SU-DHL-6 (cell line): ENCODE measurements around the gene GAMT.

Source experiments
- H2AFZ ChIP-seq: fragments of 200-600 bp; sonication (generic); 2 replicates; pipeline ENCODE4 v1.6.1; 2014; ENCODE audit warnings: low read depth, mild to moderate bottlenecking, moderate library complexity, mixed read lengths, antibody characterized with exemption, low read length; ENCODE audit not compliant: severe bottlenecking
- H3F3A ChIP-seq: fragments of 200-600 bp; shearing (Covaris generic); 2 replicates; pipeline ENCODE4 v1.6.0; 2016; ENCODE audit warnings: antibody characterized with exemption, mild to moderate bottlenecking; ENCODE audit not compliant: insufficient read depth
- H3K27ac ChIP-seq: fragments of 200-600 bp; sonication (generic); 2 replicates; pipeline ENCODE4 v1.5.1; 2016; ENCODE audit warnings: low read depth, mild to moderate bottlenecking, low read length, moderate library complexity, mixed read lengths
- H3K27me3 ChIP-seq: fragments of 200-600 bp; sonication (generic), shearing (Covaris generic); 2 replicates; pipeline ENCODE4 v1.6.0; 2014; ENCODE audit warnings: mild to moderate bottlenecking, low read length
- H3K36me3 ChIP-seq: fragments of 200-600 bp; sonication (generic); 2 replicates; pipeline ENCODE4 v1.6.1; 2014; ENCODE audit warnings: mild to moderate bottlenecking, low read length, mixed read lengths
- H3K4me2 ChIP-seq: fragments of 300-600, 200-600 bp; shearing (Covaris generic), sonication (generic); 2 replicates; pipeline ENCODE4 v1.6.0; 2014; ENCODE audit warnings: low read length, low read depth, mild to moderate bottlenecking; ENCODE audit not compliant: poor library complexity, severe bottlenecking
- H3K4me3 ChIP-seq: fragments of 200-600 bp; sonication (generic); 2 replicates; pipeline ENCODE4 v1.5.1; 2014; ENCODE audit warnings: antibody characterized with exemption, low read length, mild to moderate bottlenecking, mixed read lengths; ENCODE audit not compliant: insufficient read depth, poor library complexity, severe bottlenecking
- H3K79me2 ChIP-seq: fragments of 200-600 bp; sonication (generic); 2 replicates; pipeline ENCODE4 v1.6.1; 2014; ENCODE audit warnings: mild to moderate bottlenecking, low read length, moderate library complexity; ENCODE audit not compliant: insufficient read depth
- H3K9ac ChIP-seq: fragments of 200-600 bp; sonication (generic); 2 replicates; pipeline ENCODE4 v1.7.0; 2014; ENCODE audit warnings: mild to moderate bottlenecking, low read length
- H3K9me2 ChIP-seq: fragments of 200-600 bp; sonication (generic); replicated peaks from 2 replicates; pipeline ENCODE4 v1.6.1; 2014; ENCODE audit warnings: low read length; ENCODE audit not compliant: insufficient read depth
- H3K9me3 ChIP-seq: fragments of 200-600 bp; sonication (generic); 2 replicates; pipeline ENCODE4 v1.6.1; 2014; ENCODE audit warnings: low read length, mixed read lengths; ENCODE audit not compliant: insufficient read depth
- H4K20me1 ChIP-seq: fragments of 200-600 bp; sonication (generic); 2 replicates; pipeline ENCODE4 v1.6.1; 2014; ENCODE audit warnings: low read depth, mild to moderate bottlenecking, antibody characterized with exemption, low read length, moderate library complexity, mixed read lengths
- CTCF ChIP-seq: fragments of 200-600 bp; sonication (generic); IDR thresholded peaks from one replicate; pipeline ENCODE4 v1.5.1; 2017; ENCODE audit warnings: antibody characterized with exemption, mild to moderate bottlenecking, low read length, moderate library complexity; ENCODE audit not compliant: insufficient read depth, poor library complexity, severe bottlenecking
- EZH2phosphoT487 ChIP-seq: fragments of 200-600 bp; sonication (generic), shearing (Covaris generic); conservative IDR thresholded peaks from 2 replicates; pipeline ENCODE4 v1.6.1; 2018; ENCODE audit warnings: mild to moderate bottlenecking, antibody characterized with exemption, low read length, moderate library complexity, mixed read lengths

Gene GAMT

GRCh38 chr19:1365319-1366269, 35.7 kb downstream of the GAMT start:
- Histone ChIP-seq H3K4me2 (no peak overlapping the region), H3K27ac (no peak overlapping the region), H3K27me3 (no peaks in the 10 kb centered on the region), H3K36me3 (no peaks in the 10 kb centered on the region), H2AFZ (no peak overlapping the region), H3F3A (no peaks in the 10 kb centered on the region), H3K9me3 (no peaks in the 10 kb centered on the region), H3K9me2 (no peaks in the 10 kb centered on the region), H3K9ac (no peak overlapping the region), H3K79me2 (no peaks in the 10 kb centered on the region), H3K4me3 (no peak overlapping the region), H4K20me1 (no peaks in the 10 kb centered on the region)
- no peak for TF ChIP-seq CTCF
- no peak for TF ChIP-seq EZH2phosphoT487

GRCh38 chr19:1364070-1364704, 37.2 kb downstream of the GAMT start:
- H3K36me3 ChIP-seq = no peaks in the 10 kb centered on the region
- no peak overlapping the region for H3K4me2 ChIP-seq
- H3F3A ChIP-seq = no peaks in the 10 kb centered on the region
- no peak overlapping the region for H2AFZ ChIP-seq
- no peak overlapping the region for H3K9ac ChIP-seq
- no peak overlapping the region for H3K27ac ChIP-seq
- no peaks in the 10 kb centered on the region for H3K9me2 ChIP-seq
- H3K4me3 ChIP-seq = no peak overlapping the region
- no peaks in the 10 kb centered on the region for H3K27me3 ChIP-seq
- H4K20me1 ChIP-seq = no peaks in the 10 kb centered on the region
- H3K79me2 ChIP-seq = no peaks in the 10 kb centered on the region
- no peak for TF ChIP-seq EZH2phosphoT487
- TF ChIP-seq CTCF = no peak
- no peaks in the 10 kb centered on the region for H3K9me3 ChIP-seq

DNA sequence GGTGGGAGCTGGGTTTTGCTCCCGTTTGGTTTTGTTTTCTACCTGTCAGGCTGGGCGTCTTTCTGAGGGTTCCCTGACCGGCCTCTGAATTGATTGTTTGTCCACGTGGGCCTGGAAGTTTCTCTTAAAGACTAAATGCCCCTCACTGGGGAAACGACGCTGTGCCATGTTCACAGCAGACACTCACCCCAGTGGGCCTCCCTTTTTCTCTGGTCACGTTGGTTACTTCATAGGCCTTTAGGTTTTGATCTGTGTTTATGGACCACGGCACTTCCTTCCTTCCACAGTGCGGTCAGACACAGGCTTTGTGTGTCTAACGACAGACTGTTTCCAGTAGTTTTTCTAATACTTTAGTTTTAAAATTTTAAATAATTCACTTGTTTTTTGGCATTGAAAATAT, 37.7 kb downstream of the GAMT start:
- 0 out of 2 replicates have a peak, but pooled peaks cover 3% of the 10 kb centered on the region for H3K36me3 ChIP-seq
- TF ChIP-seq CTCF = no peak
- TF ChIP-seq EZH2phosphoT487 = no peak
- no peak overlapping the region for H3K4me3 ChIP-seq
- H3F3A ChIP-seq = no peaks in the 10 kb centered on the region
- H4K20me1 ChIP-seq = no peaks in the 10 kb centered on the region
- H3K4me2 ChIP-seq = no peak overlapping the region
- H3K79me2 ChIP-seq = no peaks in the 10 kb centered on the region
- no peaks in the 10 kb centered on the region for H3K9me3 ChIP-seq
- no peak overlapping the region for H3K9ac ChIP-seq
- no peak overlapping the region for H2AFZ ChIP-seq
- no peaks in the 10 kb centered on the region for H3K9me2 ChIP-seq
- no peaks in the 10 kb centered on the region for H3K27me3 ChIP-seq
- H3K27ac ChIP-seq = no peak overlapping the region
